HepG2 (cell line): ENCODE measurements around the gene RABGAP1. TPM values are rescaled to one million over a fixed set of nuclear protein-coding genes. Genes with fewer than 3 reads are reported as not detected.

Source experiments
- CEBPG ChIP-seq: IDR thresholded peaks from 2 replicates; pipeline ENCODE4 v1.6.1; 2016
- GFI1 ChIP-seq: sonication (generic); formaldehyde crosslinking; IDR thresholded peaks from 2 replicates; pipeline ENCODE4 v1.5.0; 2020; ENCODE audit warnings: missing genetic modification reagents, mild to moderate bottlenecking, borderline replicate concordance
- GMEB1 ChIP-seq: sonication (generic); formaldehyde crosslinking; IDR thresholded peaks from 2 replicates; pipeline ENCODE4 v1.5.1; 2020; ENCODE audit warnings: missing genetic modification reagents, mild to moderate bottlenecking, borderline replicate concordance
- IRF2 ChIP-seq: IDR thresholded peaks from 2 replicates; pipeline ENCODE4 v1.6.1; 2018; ENCODE audit warnings: missing genetic modification reagents, missing compliant biosample characterization
- ZBTB33 ChIP-seq: sonication (generic); formaldehyde crosslinking; IDR thresholded peaks from 2 replicates; pipeline ENCODE4 v1.4.0; 2020; ENCODE audit warnings: missing genetic modification reagents
- ZNF460 ChIP-seq: sonication (generic); formaldehyde crosslinking; IDR thresholded peaks from 2 replicates; pipeline ENCODE4 v1.5.1; 2020; ENCODE audit warnings: missing genetic modification reagents, mild to moderate bottlenecking, borderline replicate concordance
- ZNF598 ChIP-seq: sonication (generic); formaldehyde crosslinking; IDR thresholded peaks from 2 replicates; pipeline ENCODE4 v1.5.1; 2020; ENCODE audit warnings: mild to moderate bottlenecking, missing genetic modification reagents, borderline replicate concordance
- ZNF609 ChIP-seq: sonication (generic); formaldehyde crosslinking; IDR thresholded peaks from 2 replicates; pipeline ENCODE4 v1.4.0; 2020; ENCODE audit warnings: mild to moderate bottlenecking, missing genetic modification reagents, borderline replicate concordance
- ZNF646 ChIP-seq: sonication (generic); formaldehyde crosslinking; IDR thresholded peaks from 2 replicates; pipeline ENCODE4 v1.9.0; 2021; ENCODE audit warnings: mild to moderate bottlenecking, missing genetic modification reagents
- polyA plus RNA-seq, 8 experiments: library from polyadenylated mRNA; depleted of rRNA in 3 of 8; stranded (reverse) in 7 of 8; unstranded in 1 of 8; fragments of >200 nt; fragmentation: Illumina TruSeq in 4 of 8; extraction: Trizol in 4 of 8; gene quantifications; 2 replicates each; pipeline versions ENCODE4 v1.2.1 to v1.2.3, GENCODE V29; 2011 to 2016; ENCODE audit warnings: low read depth in 4 of 8, missing spikeins in 1 of 8, mixed read lengths in 1 of 8; ENCODE audit not compliant: insufficient read depth in 1 of 8
- total RNA-seq, 5 experiments: library from RNA; depleted of rRNA; stranded (reverse); fragments of >200 nt; fragmentation: Illumina TruSeq; extraction: Trizol; gene quantifications; 2 replicates each; pipeline ENCODE4 v1.2.3, GENCODE V29; 2016; ENCODE audit warnings: low read depth in 1 of 5

Gene RABGAP1
- total and polyA plus RNA-seq, 2 of the 13 experiments (the other 11 are each of a cell fraction or from before 2014, with no cell fraction given) = 19.1 to 19.3 TPM

- TF ChIP-seq GMEB1 (CRISPR knock-in tag) = no peak
- TF ChIP-seq ZNF598 (CRISPR knock-in tag) = no peak
- no peak for TF ChIP-seq ZNF460 (CRISPR knock-in tag)
- TF ChIP-seq GFI1 (CRISPR knock-in tag) = peak; percentile 86
- TF ChIP-seq ZNF609 (CRISPR knock-in tag) = peak; percentile 94
- TF ChIP-seq IRF2 (CRISPR knock-in tag) = peak; percentile 40; the same call in 1 of the 2 replicates
- no peak for TF ChIP-seq ZNF646 (CRISPR knock-in tag)
- no peak for TF ChIP-seq ZBTB33
- TF ChIP-seq CEBPG (CRISPR knock-in tag) = peak; percentile 64
These were observed 146.6 kb downstream of the RABGAP1 start (continued) for GRCh38 chr9:123087359-123087888.
